NCI-H748 (cell line): ENCODE data around the gene GPR17.

ENCODE experiments used
- DNase-seq: peaks from one replicate; lab custom pipeline; 2025; ENCODE audit not compliant: unreplicated experiment; lab: John Stamatoyannopoulos, UW

Gene GPR17

DNA sequence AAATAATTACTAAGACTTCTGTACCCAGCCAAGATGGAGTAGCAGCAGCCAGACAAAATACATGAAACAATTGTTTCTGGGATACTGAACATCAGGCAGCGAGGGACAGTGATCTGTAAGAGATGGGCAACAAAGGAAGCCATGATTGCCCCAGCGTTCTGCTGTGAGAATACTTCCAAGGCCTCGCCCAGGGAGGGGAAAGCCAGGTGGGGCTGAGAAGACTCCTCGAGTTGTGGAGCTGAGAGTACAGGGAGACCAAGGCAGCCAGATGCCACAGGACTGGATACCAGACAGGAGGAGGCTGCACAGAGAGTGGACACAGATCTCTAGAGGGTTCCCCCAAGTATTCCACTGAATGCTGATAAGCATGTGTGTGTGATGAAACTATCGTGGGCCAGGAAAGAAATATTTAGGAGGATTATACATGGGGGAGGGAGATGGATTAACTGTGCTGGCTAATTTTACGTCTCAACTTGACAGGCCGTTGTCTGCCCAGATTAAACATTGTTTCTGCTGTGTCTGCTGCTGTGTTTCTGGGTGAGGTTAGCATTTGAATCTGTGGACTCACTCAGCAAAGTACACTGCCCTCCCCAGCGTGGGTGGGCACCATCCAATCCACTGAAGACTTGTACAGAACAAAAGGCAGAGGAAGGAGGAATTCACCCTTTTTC, 39.6 kb downstream of the GPR17 start:
- no peak for DNase-seq

DNA sequence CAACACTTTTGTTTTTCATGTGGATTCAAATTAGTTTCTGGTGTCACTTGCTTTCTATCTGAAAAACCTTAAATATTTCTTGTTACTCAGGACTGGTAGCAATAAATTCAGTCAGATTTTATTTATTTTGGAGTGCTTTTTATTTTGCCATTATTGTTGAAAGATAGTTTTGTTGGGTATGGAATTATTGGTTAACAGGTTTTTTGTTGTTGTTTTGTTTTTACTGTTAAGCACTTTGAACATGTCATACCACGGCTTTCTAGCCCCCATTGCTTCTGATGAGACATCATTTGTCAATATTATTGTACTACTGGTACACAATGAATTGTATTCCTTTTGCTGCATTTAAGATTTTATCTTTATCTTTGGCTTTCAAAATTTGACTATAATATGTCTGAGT, 42.5 kb downstream of the GPR17 start:
- DNase-seq = no peak

DNA sequence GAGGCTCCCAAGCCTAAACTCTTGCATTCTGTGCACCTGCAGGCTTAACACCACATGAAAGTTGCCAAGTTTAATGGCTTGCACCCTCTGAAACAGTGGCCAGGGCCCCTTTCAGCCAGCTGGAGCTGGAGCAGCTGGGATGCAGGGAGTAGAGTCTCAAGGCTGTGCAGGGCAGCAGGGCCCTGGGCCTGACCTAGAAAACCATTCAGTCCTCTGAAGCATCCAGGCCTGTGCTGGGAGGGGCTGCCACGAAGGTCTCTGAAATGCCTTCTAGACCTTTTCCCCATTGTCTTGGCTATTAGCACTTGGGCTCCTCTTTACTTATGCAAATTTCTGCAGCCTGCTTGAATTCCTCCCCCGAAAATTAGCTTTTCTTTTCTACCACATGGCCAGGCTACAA, 44.7 kb downstream of the GPR17 start:
- no peak for DNase-seq

DNA sequence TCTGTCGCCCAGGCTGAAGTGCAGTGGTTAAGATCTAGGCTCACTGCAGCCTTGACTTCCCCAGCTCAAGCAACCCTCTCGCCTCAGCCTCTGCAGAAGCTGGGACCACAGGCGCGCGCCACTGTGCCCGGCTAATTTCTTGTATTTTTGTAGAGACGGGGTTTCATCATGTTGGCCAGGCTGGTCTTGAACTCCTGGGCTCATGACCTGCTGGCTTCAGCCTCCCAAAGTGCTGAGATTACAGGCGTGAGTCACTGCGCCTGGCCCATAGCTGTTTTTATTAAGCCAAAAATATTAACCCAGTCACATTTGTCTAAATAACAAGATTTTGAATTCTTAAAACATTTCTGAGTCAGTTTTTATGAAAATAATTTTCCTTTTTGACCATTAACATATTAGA, 49.0 kb downstream of the GPR17 start:
- DNase-seq = no peak

DNA sequence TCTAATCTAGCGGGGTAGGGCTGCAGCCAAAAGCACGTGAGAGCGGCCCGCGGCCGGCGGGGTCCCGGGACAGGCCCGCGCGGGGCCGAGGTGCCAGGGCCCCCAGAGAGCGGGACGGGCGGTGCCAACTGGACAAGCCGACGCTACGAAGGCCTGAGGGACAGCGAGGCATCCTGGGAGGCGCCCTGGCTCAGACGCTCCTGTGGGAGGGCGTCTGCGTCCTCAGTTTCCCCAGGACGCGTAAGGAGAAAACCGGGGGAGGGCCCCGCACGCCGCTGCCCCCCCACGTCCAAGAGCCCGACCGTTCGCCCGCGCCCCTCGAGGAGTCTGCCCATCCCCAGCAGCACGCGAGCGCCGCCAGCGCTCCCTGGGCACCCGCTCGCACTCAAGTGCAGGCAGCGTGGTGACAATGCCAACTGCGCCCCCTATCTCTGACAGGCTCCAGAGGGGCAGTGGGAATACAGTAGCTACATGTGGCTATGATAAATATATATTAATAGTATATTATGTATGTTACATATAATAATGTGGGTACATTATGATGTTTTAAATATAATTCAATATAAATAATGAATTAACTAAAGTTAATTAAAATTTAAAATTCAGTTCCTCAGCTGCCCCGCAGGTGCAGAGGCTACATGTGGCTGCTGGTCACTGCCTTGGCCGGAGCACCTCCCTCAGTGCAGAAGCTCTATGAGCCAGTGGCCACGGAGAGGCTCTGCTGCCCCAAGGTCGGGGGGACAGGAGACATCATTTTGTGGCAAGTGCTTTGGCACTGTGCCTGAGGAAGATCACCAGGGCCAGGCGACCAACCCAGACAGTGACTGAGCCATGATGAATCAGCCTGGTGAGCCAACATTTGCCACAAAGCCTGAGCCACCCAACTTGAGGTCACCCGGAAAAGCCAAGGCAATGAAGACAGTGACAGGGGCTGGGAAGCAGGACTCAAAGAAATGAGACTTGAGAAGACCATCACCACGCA, 49.8 kb downstream of the GPR17 start:
- no peak for DNase-seq

DNA sequence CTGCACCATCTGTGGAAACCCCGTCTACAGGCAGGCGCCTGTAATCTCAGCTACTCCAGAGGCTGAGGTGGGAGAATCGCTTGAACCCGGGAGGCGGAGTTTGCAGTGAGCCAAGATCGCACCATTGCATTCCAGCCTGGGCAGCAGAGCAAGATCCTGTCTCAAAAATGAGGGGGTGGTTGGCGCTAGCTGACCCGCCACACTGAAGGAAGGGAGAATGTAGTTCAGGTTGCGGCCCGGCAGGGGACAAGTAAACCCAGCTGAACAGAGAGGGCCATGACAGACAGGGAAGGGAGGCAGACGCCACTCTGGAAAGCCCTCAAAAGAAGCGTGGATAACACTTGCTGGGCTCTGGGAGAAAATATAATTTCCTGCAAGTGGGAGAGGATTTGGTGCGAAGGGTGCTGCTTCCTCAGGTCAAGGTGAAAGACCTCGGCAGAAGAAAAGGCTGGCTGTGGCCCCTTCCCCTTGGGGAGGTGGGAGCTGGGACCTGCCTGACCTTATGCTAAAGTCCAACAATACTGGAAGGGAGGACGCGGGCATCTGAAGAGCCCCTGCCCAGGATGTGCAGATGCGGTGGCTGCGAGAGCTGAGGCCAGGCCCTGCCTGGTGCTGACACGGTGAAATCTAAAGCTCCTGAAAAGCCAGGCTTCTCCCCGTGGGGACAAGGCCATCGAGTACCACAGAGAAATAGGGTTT, 51.7 kb downstream of the GPR17 start:
- DNase-seq = no peak

DNA sequence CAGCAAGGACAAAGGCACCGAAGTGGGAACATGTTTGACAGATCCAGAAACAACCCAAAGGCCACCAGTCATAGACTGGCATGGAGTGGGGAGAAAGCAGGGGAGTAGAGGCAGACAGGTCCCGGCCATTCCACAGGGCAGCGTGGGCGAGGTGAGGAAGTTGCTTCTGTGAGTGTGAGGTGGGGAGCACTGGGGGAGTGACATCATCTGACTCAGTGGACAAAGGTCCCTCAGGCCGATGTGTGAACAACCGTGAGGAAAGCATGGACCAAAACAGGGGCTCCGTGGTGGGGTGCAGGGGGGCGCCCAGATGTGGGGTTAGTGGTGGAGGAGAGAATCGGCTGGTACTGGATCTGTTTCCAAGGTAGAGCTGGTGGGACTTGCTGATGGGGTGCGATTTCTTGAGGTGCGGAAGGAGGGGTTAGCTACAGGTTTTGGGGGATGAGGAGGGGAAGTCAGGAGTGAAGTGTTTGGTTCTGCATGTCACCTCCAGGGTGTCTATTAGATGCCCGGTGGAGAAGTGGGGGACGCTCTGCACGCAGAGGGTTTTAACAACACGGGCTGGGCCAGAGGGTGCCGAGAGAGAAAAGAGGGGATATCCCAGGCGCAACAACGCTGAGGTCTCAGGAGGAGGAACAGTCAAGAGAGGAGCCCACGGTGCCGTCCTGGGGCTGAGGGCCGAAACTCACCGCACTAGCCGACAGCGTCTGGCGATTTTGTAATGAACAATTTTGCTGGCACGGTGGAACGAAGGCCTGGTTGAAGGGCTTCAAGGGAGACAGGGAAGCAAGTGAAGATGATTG, 52.8 kb downstream of the GPR17 start:
- no peak for DNase-seq

DNA sequence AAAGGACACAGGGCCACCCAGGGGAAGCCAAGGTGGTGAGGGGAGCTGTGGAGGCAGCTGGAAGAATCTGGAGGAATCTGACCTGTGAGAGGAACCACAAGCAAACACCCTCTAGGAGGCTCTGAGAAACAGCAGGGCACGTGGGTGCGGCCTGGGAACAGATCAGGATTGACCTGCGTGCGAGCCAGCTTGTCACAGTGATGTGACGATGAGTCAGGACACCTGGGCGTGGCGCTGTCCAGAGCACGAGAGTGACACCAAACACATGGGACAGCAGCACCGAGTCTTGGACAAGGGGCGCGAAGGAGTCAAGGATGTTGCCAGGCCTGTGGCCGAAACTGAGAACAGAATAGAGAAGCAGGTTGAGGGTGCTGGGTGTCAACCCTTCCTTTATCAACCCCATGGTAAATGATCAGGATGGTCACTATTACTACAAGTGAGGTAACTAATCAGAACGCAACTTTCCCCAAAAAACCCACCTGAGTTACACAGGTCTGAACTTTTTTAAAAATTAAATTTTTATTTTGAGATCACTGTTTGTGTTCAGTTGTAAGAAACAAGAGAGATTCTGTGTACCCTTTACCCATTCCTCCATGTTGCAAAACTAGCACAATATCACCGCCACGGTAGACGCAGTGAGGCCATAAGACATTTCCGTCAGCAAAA, 54.7 kb downstream of the GPR17 start:
- peak; percentile 12 for DNase-seq

DNA sequence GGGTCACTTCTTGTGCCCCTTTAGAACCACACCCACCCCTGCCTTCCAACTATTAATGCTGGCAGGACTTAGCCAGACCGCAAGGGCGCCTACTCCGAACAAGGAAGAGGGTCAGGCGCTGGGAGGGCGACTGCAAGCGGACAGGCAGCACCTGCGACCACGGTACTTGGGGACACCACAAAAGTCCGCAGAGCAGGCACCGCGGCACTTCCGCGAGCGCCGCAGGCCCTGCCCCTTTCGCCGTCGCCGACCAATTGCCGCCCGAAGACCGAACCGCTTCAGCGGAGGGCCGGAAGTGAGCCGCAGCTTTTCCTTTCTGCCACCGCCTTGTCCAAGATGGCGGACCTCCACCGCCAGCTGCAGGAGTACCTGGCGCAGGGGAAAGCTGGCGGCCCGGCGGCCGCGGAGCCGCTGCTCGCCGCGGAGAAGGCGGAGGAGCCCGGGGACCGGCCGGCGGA, 55.3 kb downstream of the GPR17 start, which contains the start of gene SFT2D3:
SFT2D3 (plus strand) TSS at position 305 of the 458 bp plus-strand sequence; CDS start at position 337, 32 bp downstream.
- peak; percentile 93 for DNase-seq

DNA sequence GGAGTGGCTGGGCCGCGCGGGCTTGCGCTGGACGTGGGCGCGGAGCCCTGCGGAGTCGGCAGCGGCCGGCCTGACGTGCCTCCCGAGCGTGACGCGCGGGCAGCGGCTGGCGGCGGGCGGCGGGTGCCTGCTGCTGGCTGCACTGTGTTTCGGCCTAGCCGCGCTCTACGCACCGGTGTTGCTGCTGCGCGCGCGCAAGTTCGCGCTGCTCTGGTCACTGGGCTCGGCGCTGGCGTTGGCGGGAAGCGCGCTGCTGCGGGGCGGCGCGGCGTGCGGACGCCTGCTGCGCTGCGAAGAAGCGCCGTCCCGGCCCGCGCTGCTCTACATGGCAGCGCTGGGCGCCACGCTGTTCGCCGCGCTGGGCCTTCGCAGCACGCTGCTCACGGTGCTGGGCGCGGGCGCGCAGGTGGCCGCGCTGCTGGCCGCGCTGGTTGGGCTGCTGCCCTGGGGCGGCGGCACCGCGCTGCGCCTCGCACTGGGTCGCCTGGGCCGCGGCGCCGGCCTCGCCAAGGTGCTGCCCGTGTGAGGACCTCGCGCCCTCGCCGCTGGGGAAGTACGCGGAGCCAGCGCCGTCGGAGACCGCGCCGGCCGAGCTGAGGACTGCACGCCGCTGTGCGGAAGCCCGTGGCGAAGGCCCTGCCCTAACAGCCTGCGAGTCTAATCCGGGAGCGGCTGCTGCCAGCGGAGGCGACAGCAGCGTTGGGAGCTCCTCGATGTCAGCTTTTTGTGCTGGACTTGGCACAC, 55.9 kb downstream of the GPR17 start:
- peak; percentile 82 for DNase-seq
